ENCODE measurements around the gene TTC39A. TPM values are rescaled to one million over a fixed set of nuclear protein-coding genes. Genes with fewer than 3 reads are reported as not detected.

Gene TTC39A
- total and polyA plus RNA-seq, 12 donors = 4.3 to 38.7 (median 20.4) TPM

DNA sequence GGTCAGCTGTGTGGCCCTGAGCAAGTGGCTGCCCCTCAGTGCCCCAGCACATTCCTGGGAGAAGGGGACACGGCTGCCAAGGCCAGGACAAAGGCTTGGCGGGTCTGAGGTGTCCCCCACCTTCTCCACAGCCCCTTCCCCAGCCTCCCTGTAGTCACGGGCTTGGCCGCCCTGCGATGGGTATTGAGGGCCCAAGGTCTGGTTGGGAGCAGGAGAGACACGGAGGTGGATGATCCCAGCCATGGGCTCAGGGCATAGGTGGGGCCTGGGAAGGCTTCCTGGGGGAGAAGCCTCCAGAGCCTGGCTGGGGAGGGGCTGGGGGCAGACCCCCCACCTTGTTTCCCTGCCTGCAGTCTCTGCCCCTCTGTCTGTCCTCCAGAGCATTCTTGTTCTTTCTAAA, 27.0 kb downstream of the TTC39A start:
- Histone ChIP-seq H3K9me3 (no peaks in the 10 kb centered on the region), H3K36me3 (no peaks in the 10 kb centered on the region), H3K27ac (peak overlapping the region in 1 of 10 donors; percentile 63), H3K4me3 (no peak overlapping the region), H3K27me3 (no peaks in the 10 kb centered on the region), H3K4me1 (peaks cover 0 to 12% (median 0%) of the 10 kb centered on the region in 9 donors)
- TF ChIP-seq, protein P1, sequence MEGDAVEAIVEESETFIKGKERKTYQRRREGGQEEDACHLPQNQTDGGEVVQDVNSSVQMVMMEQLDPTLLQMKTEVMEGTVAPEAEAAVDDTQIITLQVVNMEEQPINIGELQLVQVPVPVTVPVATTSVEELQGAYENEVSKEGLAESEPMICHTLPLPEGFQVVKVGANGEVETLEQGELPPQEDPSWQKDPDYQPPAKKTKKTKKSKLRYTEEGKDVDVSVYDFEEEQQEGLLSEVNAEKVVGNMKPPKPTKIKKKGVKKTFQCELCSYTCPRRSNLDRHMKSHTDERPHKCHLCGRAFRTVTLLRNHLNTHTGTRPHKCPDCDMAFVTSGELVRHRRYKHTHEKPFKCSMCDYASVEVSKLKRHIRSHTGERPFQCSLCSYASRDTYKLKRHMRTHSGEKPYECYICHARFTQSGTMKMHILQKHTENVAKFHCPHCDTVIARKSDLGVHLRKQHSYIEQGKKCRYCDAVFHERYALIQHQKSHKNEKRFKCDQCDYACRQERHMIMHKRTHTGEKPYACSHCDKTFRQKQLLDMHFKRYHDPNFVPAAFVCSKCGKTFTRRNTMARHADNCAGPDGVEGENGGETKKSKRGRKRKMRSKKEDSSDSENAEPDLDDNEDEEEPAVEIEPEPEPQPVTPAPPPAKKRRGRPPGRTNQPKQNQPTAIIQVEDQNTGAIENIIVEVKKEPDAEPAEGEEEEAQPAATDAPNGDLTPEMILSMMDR (IDR thresholded peaks at IDR 0.05) = no peak
- intact Hi-C loops (cut with DNase I) = no loop called here
- no peak for DNase-seq
- 88 to 90% methylated on average over 6 of the region's 6 CpGs for WGBS, 2 donors
- ATAC-seq = peak in 1 of 8 donors; percentile 15

DNA sequence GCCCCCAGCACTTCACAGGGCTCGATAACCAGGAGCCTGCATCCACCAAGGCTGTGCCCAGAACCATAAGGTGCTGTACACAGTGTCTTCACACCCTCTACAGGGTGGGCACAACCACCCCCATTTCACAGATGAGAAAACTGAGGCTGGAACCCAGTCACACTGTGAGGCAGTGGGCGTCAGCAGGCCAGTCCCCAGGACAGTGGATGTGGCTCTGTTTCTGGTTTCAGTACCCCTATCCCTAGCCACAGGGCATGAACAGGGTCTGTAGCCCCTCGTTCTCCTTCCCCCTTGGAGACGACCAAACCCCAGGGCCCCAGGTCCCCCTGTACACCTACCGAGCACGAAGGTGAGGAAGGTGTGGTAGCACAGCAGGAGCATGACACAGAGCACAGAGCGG, 27.6 kb downstream of the TTC39A start:
- Histone ChIP-seq H3K27ac (no peak overlapping the region), H3K4me3 (no peak overlapping the region), H3K36me3 (no peaks in the 10 kb centered on the region), H3K27me3 (no peaks in the 10 kb centered on the region), H3K9me3 (no peaks in the 10 kb centered on the region), H3K4me1 (peaks cover 0 to 12% (median under 1%) of the 10 kb centered on the region in 9 donors)
- TF ChIP-seq, protein P1 (IDR thresholded peaks at IDR 0.05) = no peak
- DNase-seq (no peak), ATAC-seq (no peak)
- intact Hi-C loops (cut with DNase I) = no loop called here
- WGBS, 2 donors = 82 to 92% methylated on average over 7 of the region's 7 CpGs

DNA sequence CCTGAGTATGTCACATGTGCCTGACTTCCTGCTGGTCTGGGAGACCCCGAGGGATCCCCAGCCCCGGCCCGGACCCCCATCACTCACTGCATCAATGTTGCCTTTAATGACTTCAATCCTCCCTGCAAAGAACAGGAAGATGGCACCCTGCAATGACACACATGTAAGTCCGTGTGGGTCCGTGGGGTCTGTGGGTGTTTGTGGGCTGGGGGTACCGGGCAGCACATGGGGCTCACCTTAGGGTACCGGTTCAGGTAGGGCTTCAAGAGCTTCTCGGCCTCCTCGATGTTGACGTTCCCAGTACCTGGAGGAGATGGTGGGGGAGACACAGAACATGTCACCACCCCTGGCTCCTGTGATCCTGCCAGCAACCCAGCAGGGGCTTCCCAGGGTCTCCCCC, 28.1 kb downstream of the TTC39A start:
- intact Hi-C loops (cut with DNase I) = no loop called here
- WGBS, 2 donors = 81 to 83% methylated on average over 10 of the region's 10 CpGs
- TF ChIP-seq, protein P1 (IDR thresholded peaks at IDR 0.05) = no peak
- H3K36me3 ChIP-seq = no peaks in the 10 kb centered on the region
- DNase-seq (no peak), ATAC-seq (no peak)
- H3K9me3 ChIP-seq = no peaks in the 10 kb centered on the region
- no peaks in the 10 kb centered on the region for H3K27me3 ChIP-seq
- H3K27ac ChIP-seq = no peak overlapping the region
- no peak overlapping the region for H3K4me3 ChIP-seq
- peaks cover 1 to 13% (median 6%) of the 10 kb centered on the region in 9 donors for H3K4me1 ChIP-seq

DNA sequence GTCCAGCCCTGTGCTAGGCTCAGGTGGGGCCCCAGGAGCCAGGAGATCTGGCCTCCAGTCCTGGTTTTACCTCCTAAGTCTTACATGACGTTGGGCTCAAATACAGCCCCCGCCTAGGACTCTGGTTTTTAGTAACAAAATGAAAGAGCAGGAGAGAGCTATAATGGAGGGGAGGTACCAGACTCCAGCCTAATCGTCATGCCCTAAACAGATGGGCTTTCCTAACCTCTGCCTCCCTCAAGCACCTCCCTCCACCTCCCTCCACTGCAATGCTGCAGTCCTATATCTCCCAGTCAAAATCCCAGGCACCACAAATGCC, 28.6 kb downstream of the TTC39A start:
- intact Hi-C loops (cut with DNase I) = no loop called here
- 71 to 90% methylated on average over 3 of the region's 3 CpGs for WGBS, 2 donors
- no peak overlapping the region for H3K4me3 ChIP-seq
- H3K4me1 ChIP-seq = peaks cover 3 to 18% (median 10%) of the 10 kb centered on the region in 9 donors
- ATAC-seq (no peak), DNase-seq (no peak)
- H3K9me3 ChIP-seq = no peaks in the 10 kb centered on the region
- H3K27ac ChIP-seq = no peak overlapping the region
- TF ChIP-seq, protein P1 (IDR thresholded peaks at IDR 0.05) = no peak
- H3K27me3 ChIP-seq = no peaks in the 10 kb centered on the region
- no peaks in the 10 kb centered on the region for H3K36me3 ChIP-seq
